ENCODE measurements around the gene PARN. TPM values are rescaled to one million over a fixed set of nuclear protein-coding genes. Genes with fewer than 3 reads are reported as not detected.

PARN gene
- total and polyA plus RNA-seq, 2 of the 8 experiments (the other 6 are each of a cell fraction or from before 2014, with no cell fraction given), result 24.5 to 44.6 TPM

- no peak for TF ChIP-seq RXRA (IDR thresholded peaks at IDR 0.05; ENCODE audit: insufficient read depth, low read depth, low read length)
- TF ChIP-seq ATF3 (IDR thresholded peaks at IDR 0.05; ENCODE audit: insufficient read depth, low read depth, low read length), result no peak
- no peak for TF ChIP-seq ZNF274 (IDR thresholded peaks at IDR 0.05; ENCODE audit: borderline replicate concordance, extremely low read depth, low read length)
- TF ChIP-seq KDM5A (IDR thresholded peaks at IDR 0.05; ENCODE audit: low read length), result no peak
- no peak for TF ChIP-seq FOSL1 (IDR thresholded peaks at IDR 0.05; ENCODE audit: insufficient read depth, low read depth, low read length)
- no peak for TF ChIP-seq BACH1 (IDR thresholded peaks at IDR 0.05; ENCODE audit: low read length)
- TF ChIP-seq GABPA (IDR thresholded peaks at IDR 0.05; ENCODE audit: borderline replicate concordance, insufficient read depth, low read length), result no peak
Measured at GRCh38 chr16:14576532-14576931, 53.5 kb downstream of the PARN start (continued).
